Endodermal cell (in vitro differentiated cells): ENCODE results near the gene LPA. TPM values are rescaled to one million over a fixed set of nuclear protein-coding genes. Genes with fewer than 3 reads are reported as not detected.

ENCODE experiments used
- DNase-seq: peaks from one replicate; pipeline ENCODE4 v3.0.0-alpha.2; 2017
- H3K27ac ChIP-seq: 2 replicates; pipeline ENCODE4 v1.5.1; 2013; ENCODE audit warnings: mild to moderate bottlenecking, low read depth, low read length, moderate library complexity
- H3K27me3 ChIP-seq: 2 replicates; pipeline ENCODE4 v1.6.1; 2013; ENCODE audit warnings: mild to moderate bottlenecking, low read length, moderate library complexity; ENCODE audit not compliant: insufficient read depth, control insufficient read depth, poor library complexity, severe bottlenecking
- H3K36me3 ChIP-seq: 2 replicates; pipeline ENCODE4 v1.7.0; 2013; ENCODE audit warnings: mild to moderate bottlenecking, low read length, moderate library complexity; ENCODE audit not compliant: control insufficient read depth, insufficient read depth
- H3K4me1 ChIP-seq: one replicate; pipeline ENCODE4 v1.7.0; 2013; ENCODE audit warnings: low read length; ENCODE audit not compliant: control insufficient read depth, insufficient read depth
- H3K4me3 ChIP-seq: 2 replicates; pipeline ENCODE4 v1.5.1; 2013; ENCODE audit warnings: mild to moderate bottlenecking, low read length, moderate library complexity
- H3K9ac ChIP-seq: 2 replicates; pipeline ENCODE4 v1.6.1; 2013; ENCODE audit warnings: mild to moderate bottlenecking, low read length, moderate library complexity; ENCODE audit not compliant: poor library complexity, severe bottlenecking; ENCODE audit errors: extremely low read depth
- H3K9me3 ChIP-seq: 2 replicates; pipeline ENCODE4 v1.6.1; 2013; ENCODE audit warnings: mild to moderate bottlenecking, low read length, moderate library complexity; ENCODE audit not compliant: control insufficient read depth
- H3K27ac Mint-ChIP-seq: 2 replicates; pipeline ENCODE4 v1.8.0; 2020; ENCODE audit warnings: mixed read lengths
- H3K27me3 Mint-ChIP-seq: 2 replicates; pipeline ENCODE4 v1.8.0; 2021; ENCODE audit warnings: mild to moderate bottlenecking, mixed read lengths; ENCODE audit not compliant: insufficient read depth
- H3K36me3 Mint-ChIP-seq: 2 replicates; pipeline ENCODE4 v1.8.0; 2020; ENCODE audit warnings: low read depth, mixed read lengths
- H3K4me1 Mint-ChIP-seq: 2 replicates; pipeline ENCODE4 v1.8.0; 2020; ENCODE audit warnings: mixed read lengths
- H3K4me3 Mint-ChIP-seq: 2 replicates; pipeline ENCODE4 v1.8.0; 2020; ENCODE audit warnings: mild to moderate bottlenecking, moderate library complexity, mixed read lengths
- H3K9me3 Mint-ChIP-seq: 2 replicates; pipeline ENCODE4 v1.8.0; 2020; ENCODE audit warnings: mild to moderate bottlenecking, mixed read lengths
- CTCF ChIP-seq: fragments of 200-600 bp; sonication (generic); conservative IDR thresholded peaks from 2 replicates; pipeline ENCODE4 v1.5.0; 2021; ENCODE audit warnings: antibody characterized with exemption, mild to moderate bottlenecking
- WGBS, 2 experiments: methylation state at CpG; one replicate each; pipeline versions ENCODE4 v1.1.5 to v1.1.7; 2013; ENCODE audit warnings: missing lambda C conversion rate in 2 of 2, mixed read lengths in 1 of 2; ENCODE audit not compliant: insufficient coverage in 1 of 2, insufficient read length in 1 of 2; 5-methylcytosine and 5-hydroxymethylcytosine counted together
- total RNA-seq, 2 donors: library from RNA; stranded (reverse); fragmentation: NEBNext Ultra II Directional in 1 of 2; extraction: Animal tissue kit (Norgen Biotek cat#: 25700) in 1 of 2; gene quantifications; 2 replicates in 1 of 2; 3 replicates in 1 of 2; pipeline ENCODE4 v1.2.1, GENCODE V29; 2021

Gene LPA
- total RNA-seq, 2 donors from 2014 or later, result 0.46 to 3.6 TPM

DNA sequence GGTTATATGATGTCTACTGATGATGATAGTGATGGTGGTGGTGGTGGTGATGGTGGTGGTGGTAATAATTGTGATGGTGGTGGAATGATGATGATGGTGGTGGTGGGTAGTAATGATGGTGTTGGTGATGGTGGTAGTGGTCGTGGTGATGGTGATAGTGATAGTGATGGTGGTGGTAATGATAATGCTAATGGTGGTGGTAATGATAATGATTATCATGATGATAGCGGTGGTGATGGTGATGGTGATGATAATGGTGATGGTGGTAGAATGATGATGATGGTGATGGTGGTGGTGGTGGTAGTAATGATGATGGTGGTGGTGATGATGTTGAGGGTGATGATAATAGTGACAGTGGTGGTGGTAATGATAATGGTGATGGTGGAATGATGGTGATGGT, 4.5 kb upstream of the LPA start:
- H3K4me3 Mint-ChIP-seq, result no peak overlapping the region
- no peak overlapping the region for H3K9ac ChIP-seq
- H3K4me3 ChIP-seq, result no peak overlapping the region
- H3K36me3 ChIP-seq, result no peaks in the 10 kb centered on the region
- H3K9me3 Mint-ChIP-seq, result peaks cover 9% of the 10 kb centered on the region
- H3K27me3 Mint-ChIP-seq, result peaks cover 27% of the 10 kb centered on the region
- TF ChIP-seq CTCF, result no peak
- no peak overlapping the region for H3K27ac ChIP-seq
- H3K4me1 ChIP-seq, result no peaks in the 10 kb centered on the region
- no peaks in the 10 kb centered on the region for H3K9me3 ChIP-seq
- no peaks in the 10 kb centered on the region for H3K36me3 Mint-ChIP-seq
- no peaks in the 10 kb centered on the region for H3K4me1 Mint-ChIP-seq
- H3K27me3 ChIP-seq, result peaks cover 24% of the 10 kb centered on the region
- no peak for DNase-seq
- WGBS, 2 experiments, result 75 to 76% methylated on average over 2 of the region's 2 CpGs
- H3K27ac Mint-ChIP-seq, result no peak overlapping the region

DNA sequence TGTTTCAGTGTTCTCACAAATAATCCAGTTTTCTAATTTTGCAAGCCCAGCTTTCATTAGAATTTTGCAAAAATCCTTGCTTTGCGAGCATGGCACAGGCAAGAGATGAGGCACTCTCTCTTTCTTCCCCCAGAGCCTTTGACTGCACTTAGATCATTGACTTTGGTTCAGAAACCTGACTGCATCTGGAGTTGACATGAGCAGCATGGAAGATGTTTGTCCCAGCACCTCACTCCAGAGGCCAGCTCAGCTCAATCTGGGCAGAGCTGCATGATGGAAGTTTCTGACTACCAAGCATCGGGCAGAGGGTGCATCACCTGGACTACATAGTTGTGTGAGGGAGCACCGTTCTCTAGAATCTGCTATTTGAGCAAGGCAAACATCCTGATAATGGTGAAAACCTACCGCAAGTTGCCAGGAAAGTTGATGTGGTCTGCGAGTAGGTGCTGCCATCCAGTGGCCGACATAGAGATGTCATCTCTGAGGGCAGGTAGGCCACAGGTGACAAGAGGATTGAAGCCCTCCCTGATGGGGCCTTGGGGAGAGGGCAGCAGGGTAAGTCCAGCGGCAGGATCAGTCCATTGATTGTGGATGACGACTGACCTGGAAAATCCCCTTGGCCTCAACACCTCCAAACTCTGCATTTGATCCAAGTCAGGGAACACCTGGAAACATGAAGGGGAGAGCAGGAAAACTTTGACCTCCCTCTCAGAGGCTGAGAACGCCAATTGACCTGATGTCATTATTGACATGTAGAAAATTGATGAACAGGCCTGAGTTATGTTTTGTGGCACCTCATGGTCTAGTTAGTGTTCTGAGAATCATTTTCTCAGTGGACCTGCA, 3.8 kb upstream of the LPA start:
- H3K9ac ChIP-seq, result no peak overlapping the region
- H3K4me1 ChIP-seq, result no peaks in the 10 kb centered on the region
- Mint-ChIP-seq H3K27me3 (peaks cover 21% of the 10 kb centered on the region), H3K9me3 (peaks cover 2% of the 10 kb centered on the region), H3K4me1 (no peaks in the 10 kb centered on the region), H3K27ac (no peak overlapping the region), H3K4me3 (no peak overlapping the region), H3K36me3 (no peaks in the 10 kb centered on the region)
- H3K36me3 ChIP-seq, result no peaks in the 10 kb centered on the region
- peaks cover 18% of the 10 kb centered on the region for H3K27me3 ChIP-seq
- no peaks in the 10 kb centered on the region for H3K9me3 ChIP-seq
- no peak overlapping the region for H3K4me3 ChIP-seq
- 31% methylated on average over 5 to 9 of the region's 9 CpGs for WGBS, 2 experiments
- DNase-seq, result peak; percentile 88
- TF ChIP-seq CTCF, result peak; percentile 87
- H3K27ac ChIP-seq, result no peak overlapping the region

GRCh38 chr6:160662842-160663241, 1.2 kb downstream of the LPA start:
- no peak for TF ChIP-seq CTCF
- Mint-ChIP-seq H3K4me1 (no peaks in the 10 kb centered on the region), H3K4me3 (no peak overlapping the region), H3K27ac (no peak overlapping the region), H3K9me3 (peaks cover 9% of the 10 kb centered on the region), H3K36me3 (no peaks in the 10 kb centered on the region), H3K27me3 (peaks cover 19% of the 10 kb centered on the region)
- Histone ChIP-seq H3K27me3 (peaks cover 17% of the 10 kb centered on the region), H3K9me3 (no peaks in the 10 kb centered on the region), H3K36me3 (no peaks in the 10 kb centered on the region), H3K27ac (no peak overlapping the region), H3K4me3 (no peak overlapping the region), H3K9ac (no peak overlapping the region), H3K4me1 (no peaks in the 10 kb centered on the region)
- no peak for DNase-seq
- WGBS, 2 experiments, result 89 to 100% methylated on average over 1 to 2 of the region's 2 CpGs
